ENCODE results near the gene EMC1. TPM values are rescaled to one million over a fixed set of nuclear protein-coding genes. Genes with fewer than 3 reads are reported as not detected.

The EMC1 gene
- polyA plus RNA-seq, 1 donor from 2014 or later, result 75.3 TPM

- no peak overlapping the region for H3K4me2 ChIP-seq (ENCODE audit: low read length)
- H3K36me3 ChIP-seq (ENCODE audit: insufficient read depth, low read length), result no peaks in the 10 kb centered on the region
- H2AFZ ChIP-seq (ENCODE audit: low read depth, low read length), result no peak overlapping the region
- H3K79me2 ChIP-seq (replicated peaks; ENCODE audit: insufficient read depth, low read length), result peaks cover 96% of the 10 kb centered on the region
- H4K20me1 ChIP-seq (ENCODE audit: insufficient read depth), result no peaks in the 10 kb centered on the region
- no peaks in the 10 kb centered on the region for H3K9me3 ChIP-seq (ENCODE audit: low read length)
- no peak overlapping the region for H3K27ac ChIP-seq (ENCODE audit: low read length)
- no peaks in the 10 kb centered on the region for H3K27me3 ChIP-seq (ENCODE audit: insufficient read depth, low read depth, low read length)
- no peak overlapping the region for H3K9ac ChIP-seq (ENCODE audit: low read length)
- H3K4me3 ChIP-seq (ENCODE audit: low read length), result no peak overlapping the region
- TF ChIP-seq EP300 (conservative IDR thresholded peaks at IDR 0.05; ENCODE audit: poor library complexity, severe bottlenecking), result no peak
- TF ChIP-seq RAD21 (conservative IDR thresholded peaks at IDR 0.05), result no peak
- TF ChIP-seq POLR2AphosphoS5 (IDR thresholded peaks at IDR 0.05), result no peak
- TF ChIP-seq TAF1 (IDR thresholded peaks at IDR 0.05; ENCODE audit: low read depth), result no peak
- TF ChIP-seq, protein P1, sequence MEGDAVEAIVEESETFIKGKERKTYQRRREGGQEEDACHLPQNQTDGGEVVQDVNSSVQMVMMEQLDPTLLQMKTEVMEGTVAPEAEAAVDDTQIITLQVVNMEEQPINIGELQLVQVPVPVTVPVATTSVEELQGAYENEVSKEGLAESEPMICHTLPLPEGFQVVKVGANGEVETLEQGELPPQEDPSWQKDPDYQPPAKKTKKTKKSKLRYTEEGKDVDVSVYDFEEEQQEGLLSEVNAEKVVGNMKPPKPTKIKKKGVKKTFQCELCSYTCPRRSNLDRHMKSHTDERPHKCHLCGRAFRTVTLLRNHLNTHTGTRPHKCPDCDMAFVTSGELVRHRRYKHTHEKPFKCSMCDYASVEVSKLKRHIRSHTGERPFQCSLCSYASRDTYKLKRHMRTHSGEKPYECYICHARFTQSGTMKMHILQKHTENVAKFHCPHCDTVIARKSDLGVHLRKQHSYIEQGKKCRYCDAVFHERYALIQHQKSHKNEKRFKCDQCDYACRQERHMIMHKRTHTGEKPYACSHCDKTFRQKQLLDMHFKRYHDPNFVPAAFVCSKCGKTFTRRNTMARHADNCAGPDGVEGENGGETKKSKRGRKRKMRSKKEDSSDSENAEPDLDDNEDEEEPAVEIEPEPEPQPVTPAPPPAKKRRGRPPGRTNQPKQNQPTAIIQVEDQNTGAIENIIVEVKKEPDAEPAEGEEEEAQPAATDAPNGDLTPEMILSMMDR (IDR thresholded peaks at IDR 0.05; ENCODE audit: poor library complexity, severe bottlenecking), result no peak
- TF ChIP-seq SMC3 (conservative IDR thresholded peaks at IDR 0.05; ENCODE audit: poor library complexity), result no peak
- no peak for TF ChIP-seq EZH2 (IDR thresholded peaks at IDR 0.05; ENCODE audit: borderline replicate concordance, insufficient read depth, low read length, poor library complexity, severe bottlenecking)
- TF ChIP-seq, protein P2, sequence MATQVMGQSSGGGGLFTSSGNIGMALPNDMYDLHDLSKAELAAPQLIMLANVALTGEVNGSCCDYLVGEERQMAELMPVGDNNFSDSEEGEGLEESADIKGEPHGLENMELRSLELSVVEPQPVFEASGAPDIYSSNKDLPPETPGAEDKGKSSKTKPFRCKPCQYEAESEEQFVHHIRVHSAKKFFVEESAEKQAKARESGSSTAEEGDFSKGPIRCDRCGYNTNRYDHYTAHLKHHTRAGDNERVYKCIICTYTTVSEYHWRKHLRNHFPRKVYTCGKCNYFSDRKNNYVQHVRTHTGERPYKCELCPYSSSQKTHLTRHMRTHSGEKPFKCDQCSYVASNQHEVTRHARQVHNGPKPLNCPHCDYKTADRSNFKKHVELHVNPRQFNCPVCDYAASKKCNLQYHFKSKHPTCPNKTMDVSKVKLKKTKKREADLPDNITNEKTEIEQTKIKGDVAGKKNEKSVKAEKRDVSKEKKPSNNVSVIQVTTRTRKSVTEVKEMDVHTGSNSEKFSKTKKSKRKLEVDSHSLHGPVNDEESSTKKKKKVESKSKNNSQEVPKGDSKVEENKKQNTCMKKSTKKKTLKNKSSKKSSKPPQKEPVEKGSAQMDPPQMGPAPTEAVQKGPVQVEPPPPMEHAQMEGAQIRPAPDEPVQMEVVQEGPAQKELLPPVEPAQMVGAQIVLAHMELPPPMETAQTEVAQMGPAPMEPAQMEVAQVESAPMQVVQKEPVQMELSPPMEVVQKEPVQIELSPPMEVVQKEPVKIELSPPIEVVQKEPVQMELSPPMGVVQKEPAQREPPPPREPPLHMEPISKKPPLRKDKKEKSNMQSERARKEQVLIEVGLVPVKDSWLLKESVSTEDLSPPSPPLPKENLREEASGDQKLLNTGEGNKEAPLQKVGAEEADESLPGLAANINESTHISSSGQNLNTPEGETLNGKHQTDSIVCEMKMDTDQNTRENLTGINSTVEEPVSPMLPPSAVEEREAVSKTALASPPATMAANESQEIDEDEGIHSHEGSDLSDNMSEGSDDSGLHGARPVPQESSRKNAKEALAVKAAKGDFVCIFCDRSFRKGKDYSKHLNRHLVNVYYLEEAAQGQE (IDR thresholded peaks at IDR 0.05; ENCODE audit: borderline replicate concordance), result no peak
- TF ChIP-seq MXI1 (conservative IDR thresholded peaks at IDR 0.05; ENCODE audit: poor library complexity, severe bottlenecking), result no peak
- H3F3A ChIP-seq (ENCODE audit: insufficient read depth, low read length, poor library complexity, severe bottlenecking), result no peaks in the 10 kb centered on the region
- no peaks in the 10 kb centered on the region for H3K9me2 ChIP-seq (ENCODE audit: insufficient read depth, low read length)
Observed at GRCh38 chr1:19204446-19205266, 46.7 kb downstream of the EMC1 start.

GRCh38 chr1:19203440-19203839, 47.9 kb downstream of the EMC1 start:
- Histone ChIP-seq H4K20me1 (ENCODE audit: insufficient read depth) (no peaks in the 10 kb centered on the region), H3F3A (ENCODE audit: insufficient read depth, low read length, poor library complexity, severe bottlenecking) (no peaks in the 10 kb centered on the region), H2AFZ (ENCODE audit: low read depth, low read length) (no peak overlapping the region), H3K27ac (ENCODE audit: low read length) (no peak overlapping the region), H3K36me3 (ENCODE audit: insufficient read depth, low read length) (no peaks in the 10 kb centered on the region), H3K27me3 (ENCODE audit: insufficient read depth, low read depth, low read length) (no peaks in the 10 kb centered on the region), H3K79me2 (replicated peaks; ENCODE audit: insufficient read depth, low read length) (peaks cover 93% of the 10 kb centered on the region), H3K9ac (ENCODE audit: low read length) (no peak overlapping the region), H3K4me2 (ENCODE audit: low read length) (no peak overlapping the region), H3K9me3 (ENCODE audit: low read length) (no peaks in the 10 kb centered on the region), H3K4me3 (ENCODE audit: low read length) (no peak overlapping the region), H3K9me2 (ENCODE audit: insufficient read depth, low read length) (no peaks in the 10 kb centered on the region)
- TF ChIP-seq, protein P1 (IDR thresholded peaks at IDR 0.05; ENCODE audit: poor library complexity, severe bottlenecking), result no peak
- no peak for TF ChIP-seq TAF1 (IDR thresholded peaks at IDR 0.05; ENCODE audit: low read depth)

All from neural cell (in vitro differentiated cells).